SU-DHL-6 (cell line): ENCODE data around the gene IFT52.

Experiments used
- EZH2phosphoT487 ChIP-seq: fragments of 200-600 bp; sonication (generic), shearing (Covaris generic); conservative IDR thresholded peaks from 2 replicates; pipeline ENCODE4 v1.6.1; 2018; ENCODE audit warnings: mild to moderate bottlenecking, antibody characterized with exemption, low read length, moderate library complexity, mixed read lengths
- TF ChIP-seq, protein P1 (sequence below): fragments of 200-600 bp; sonication (generic); IDR thresholded peaks from one replicate; pipeline ENCODE4 v1.5.1; 2017; ENCODE audit warnings: antibody characterized with exemption, mild to moderate bottlenecking, low read length, moderate library complexity; ENCODE audit not compliant: insufficient read depth, poor library complexity, severe bottlenecking

DNA sequence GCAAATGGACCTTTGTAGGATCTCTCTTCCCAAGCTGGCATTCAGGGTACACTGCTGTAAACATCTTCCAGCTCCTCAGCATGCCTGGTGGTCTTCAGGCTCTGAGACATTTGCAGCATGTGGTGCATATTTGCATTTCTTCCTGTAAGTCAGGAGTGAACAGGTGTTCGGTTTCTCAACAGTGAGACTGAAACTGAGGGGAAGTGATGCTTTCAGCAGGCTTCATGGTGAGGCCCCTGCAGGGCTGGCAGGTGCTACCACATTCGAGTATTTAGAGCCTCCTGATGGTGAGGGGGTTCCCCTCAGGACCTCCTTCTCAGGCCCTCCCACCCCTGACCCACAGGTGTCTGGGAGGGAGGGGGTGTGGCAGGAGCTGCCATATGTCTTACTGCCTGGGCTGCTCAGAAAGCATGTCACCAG, 91.3 kb downstream of the IFT52 start:
- TF ChIP-seq, protein P1, sequence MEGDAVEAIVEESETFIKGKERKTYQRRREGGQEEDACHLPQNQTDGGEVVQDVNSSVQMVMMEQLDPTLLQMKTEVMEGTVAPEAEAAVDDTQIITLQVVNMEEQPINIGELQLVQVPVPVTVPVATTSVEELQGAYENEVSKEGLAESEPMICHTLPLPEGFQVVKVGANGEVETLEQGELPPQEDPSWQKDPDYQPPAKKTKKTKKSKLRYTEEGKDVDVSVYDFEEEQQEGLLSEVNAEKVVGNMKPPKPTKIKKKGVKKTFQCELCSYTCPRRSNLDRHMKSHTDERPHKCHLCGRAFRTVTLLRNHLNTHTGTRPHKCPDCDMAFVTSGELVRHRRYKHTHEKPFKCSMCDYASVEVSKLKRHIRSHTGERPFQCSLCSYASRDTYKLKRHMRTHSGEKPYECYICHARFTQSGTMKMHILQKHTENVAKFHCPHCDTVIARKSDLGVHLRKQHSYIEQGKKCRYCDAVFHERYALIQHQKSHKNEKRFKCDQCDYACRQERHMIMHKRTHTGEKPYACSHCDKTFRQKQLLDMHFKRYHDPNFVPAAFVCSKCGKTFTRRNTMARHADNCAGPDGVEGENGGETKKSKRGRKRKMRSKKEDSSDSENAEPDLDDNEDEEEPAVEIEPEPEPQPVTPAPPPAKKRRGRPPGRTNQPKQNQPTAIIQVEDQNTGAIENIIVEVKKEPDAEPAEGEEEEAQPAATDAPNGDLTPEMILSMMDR = no peak
- TF ChIP-seq EZH2phosphoT487 = no peak
